Measurements from ENCODE around the gene JOSD2.

The JOSD2 gene

GRCh38 chr19:50496189-50497021, 14.6 kb downstream of the JOSD2 start:
- no peak for FAIRE-seq
- no peak for DNase-seq (ENCODE audit: insufficient read length, low spot score)

- FAIRE-seq = no peak
- no peak for DNase-seq (ENCODE audit: insufficient read length, low spot score)
These were observed 15.9 kb downstream of the JOSD2 start for GRCh38 chr19:50495020-50495531.

- no peak for DNase-seq (ENCODE audit: insufficient read length, low spot score)
- no peak for FAIRE-seq
These were observed 16.6 kb downstream of the JOSD2 start for GRCh38 chr19:50494186-50495019.

- FAIRE-seq = no peak
- no peak for DNase-seq (ENCODE audit: insufficient read length, low spot score)
These were observed 17.8 kb downstream of the JOSD2 start for GRCh38 chr19:50493171-50493570.

GRCh38 chr19:50492303-50493052, 18.5 kb downstream of the JOSD2 start:
- no peak for DNase-seq (ENCODE audit: insufficient read length, low spot score)
- no peak for FAIRE-seq

GRCh38 chr19:50490991-50491472, 20.0 kb downstream of the JOSD2 start:
- no peak for FAIRE-seq
- no peak for DNase-seq (ENCODE audit: insufficient read length, low spot score)

GRCh38 chr19:50490411-50490811, 20.6 kb downstream of the JOSD2 start:
- FAIRE-seq = no peak
- no peak for DNase-seq (ENCODE audit: insufficient read length, low spot score)

DNA sequence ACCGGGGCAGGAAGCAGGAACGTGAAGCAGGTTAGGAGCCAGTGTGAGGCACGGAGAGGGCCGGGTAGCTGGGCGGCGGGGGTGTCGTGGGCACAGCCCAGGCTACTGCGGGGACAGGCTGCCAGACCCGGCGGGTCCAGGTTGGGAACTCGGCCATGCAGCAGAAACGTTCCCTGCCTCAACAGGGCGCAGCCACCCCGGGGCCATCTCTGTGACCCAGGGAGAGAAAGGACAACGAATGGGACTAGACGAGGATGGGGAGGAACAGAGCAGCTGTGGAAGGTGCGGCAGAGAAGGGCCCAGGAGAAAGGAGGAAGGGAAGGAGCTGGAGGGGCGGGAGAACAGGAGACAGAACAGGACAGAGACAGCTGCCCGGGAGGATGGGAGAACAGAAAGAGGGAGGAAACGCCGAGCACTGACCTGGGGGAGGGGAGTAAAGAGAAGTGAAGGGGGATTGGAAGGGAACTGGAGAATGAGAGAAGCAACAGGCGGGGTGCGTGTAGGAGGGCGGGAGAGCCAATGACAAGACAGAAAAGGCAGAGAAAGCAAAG, 21.5 kb downstream of the JOSD2 start:
- DNase-seq (ENCODE audit: insufficient read length, low spot score) = no peak
- FAIRE-seq = no peak

DNA sequence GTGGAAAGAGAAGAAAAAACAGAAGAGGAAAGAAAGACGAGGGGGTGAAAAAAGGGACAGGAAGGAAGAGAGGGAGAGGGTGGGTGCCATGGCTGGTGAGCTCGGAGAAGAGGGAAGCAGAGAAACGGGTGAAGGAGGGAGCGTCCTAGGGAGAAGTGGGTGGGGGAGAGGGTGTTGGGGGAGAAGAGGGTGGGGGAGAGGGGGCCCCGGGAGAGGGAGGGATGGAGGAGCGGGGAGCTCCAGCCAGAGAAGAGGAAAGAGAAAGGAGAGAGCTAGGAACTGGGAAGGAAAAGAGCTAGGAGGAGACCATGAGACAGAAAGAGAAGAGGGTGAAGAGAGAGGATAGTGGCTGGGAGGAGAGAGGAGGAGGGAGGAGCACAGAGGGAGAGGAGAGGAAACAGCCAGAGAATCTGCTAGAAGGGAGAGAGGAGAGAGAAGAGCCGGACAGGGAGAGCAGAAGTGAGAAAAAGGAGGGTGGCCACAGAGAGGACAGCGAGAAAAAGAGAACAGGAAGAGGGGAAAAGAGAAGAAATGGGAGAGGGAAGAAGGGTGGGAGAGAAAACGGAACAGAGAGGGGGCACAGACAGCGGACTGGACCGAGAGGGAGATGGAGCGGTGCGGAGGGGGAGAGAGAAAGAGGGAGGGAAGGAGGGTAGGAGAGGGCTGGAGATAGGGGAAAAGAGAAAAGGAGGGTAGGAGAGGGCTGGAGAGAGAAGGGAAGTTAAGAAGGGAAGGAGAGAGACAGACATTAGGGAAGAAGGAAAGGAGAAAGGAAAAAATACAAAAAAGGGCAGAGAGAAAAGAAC, 22.4 kb downstream of the JOSD2 start:
- DNase-seq (ENCODE audit: insufficient read length, low spot score) = no peak
- FAIRE-seq = no peak

- no peak for DNase-seq (ENCODE audit: insufficient read length, low spot score)
These were observed 24.0 kb downstream of the JOSD2 start for GRCh38 chr19:50486823-50487515.

GRCh38 chr19:50485284-50485955, 25.6 kb downstream of the JOSD2 start:
- FAIRE-seq (no peak), DNase-seq (ENCODE audit: insufficient read length, low spot score) (no peak)

More at GRCh38 chr19:50486823-50487515, 24.0 kb downstream of the JOSD2 start:
- FAIRE-seq = no peak

GRCh38 chr19:50482916-50483315, 28.1 kb downstream of the JOSD2 start:
- FAIRE-seq = no peak

GRCh38 chr19:50482271-50482855, 28.6 kb downstream of the JOSD2 start:
- DNase-seq (ENCODE audit: insufficient read length, low spot score) (no peak), FAIRE-seq (no peak)

More at GRCh38 chr19:50482916-50483315, 28.1 kb downstream of the JOSD2 start:
- DNase-seq (ENCODE audit: insufficient read length, low spot score) = no peak

- no peak for DNase-seq (ENCODE audit: insufficient read length, low spot score)
- FAIRE-seq = no peak
These were observed 29.4 kb downstream of the JOSD2 start for GRCh38 chr19:50481351-50482149.

DNA sequence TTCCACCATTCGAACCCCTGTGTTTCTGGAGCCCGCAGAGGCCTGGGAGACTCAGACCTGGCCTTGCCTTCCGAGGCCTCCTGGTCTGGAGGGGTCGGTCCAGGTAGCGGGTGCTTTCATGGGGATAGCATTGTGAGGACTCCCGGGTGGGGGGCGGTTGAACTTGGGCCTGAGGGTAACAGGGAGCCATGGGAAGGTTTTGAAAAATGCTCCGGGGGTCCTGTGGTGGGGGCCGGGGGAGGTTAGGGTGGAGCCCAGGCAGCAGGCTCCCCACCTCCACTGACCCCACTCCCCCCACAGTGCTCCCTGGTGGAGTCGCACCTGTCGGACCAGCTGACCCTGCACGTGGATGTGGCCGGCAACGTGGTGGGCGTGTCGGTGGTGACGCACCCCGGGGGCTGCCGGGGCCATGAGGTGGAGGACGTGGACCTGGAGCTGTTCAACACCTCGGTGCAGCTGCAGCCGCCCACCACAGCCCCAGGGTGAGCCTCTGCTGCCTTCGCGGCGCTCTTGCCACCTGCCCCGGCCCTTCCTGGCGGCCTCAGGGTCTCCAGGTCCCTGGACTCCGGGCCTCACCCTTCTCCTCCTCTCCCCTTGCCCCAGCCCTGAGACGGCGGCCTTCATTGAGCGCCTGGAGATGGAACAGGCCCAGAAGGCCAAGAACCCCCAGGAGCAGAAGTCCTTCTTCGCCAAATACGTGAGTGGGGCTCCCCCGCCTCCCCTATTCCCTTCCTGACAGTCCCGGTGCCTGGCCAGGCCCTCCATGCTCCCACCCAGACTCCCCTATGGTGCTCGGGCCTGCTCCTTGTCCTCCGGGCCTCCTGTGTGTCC, 30.5 kb downstream of the JOSD2 start:
- DNase-seq (ENCODE audit: insufficient read length, low spot score) (no peak), FAIRE-seq (no peak)

GRCh38 chr19:50479761-50480251, 31.2 kb downstream of the JOSD2 start:
- DNase-seq (ENCODE audit: insufficient read length, low spot score) (no peak), FAIRE-seq (no peak)
